Loucy (cell line): ENCODE data around the gene NOLC1.

Source experiments
- EZH2phosphoT487 ChIP-seq: fragments of 200-600 bp; IDR thresholded peaks from 2 replicates; pipeline ENCODE4 v1.6.1; 2018; ENCODE audit warnings: antibody characterized with exemption, mild to moderate bottlenecking, moderate library complexity, borderline replicate concordance
- TF ChIP-seq, protein P1 (sequence below): fragments of 200-600 bp; sonication (generic); conservative IDR thresholded peaks from 2 replicates; pipeline ENCODE4 v1.5.1; 2014; ENCODE audit warnings: mild to moderate bottlenecking, antibody characterized with exemption, low read length

- TF ChIP-seq, protein P1, sequence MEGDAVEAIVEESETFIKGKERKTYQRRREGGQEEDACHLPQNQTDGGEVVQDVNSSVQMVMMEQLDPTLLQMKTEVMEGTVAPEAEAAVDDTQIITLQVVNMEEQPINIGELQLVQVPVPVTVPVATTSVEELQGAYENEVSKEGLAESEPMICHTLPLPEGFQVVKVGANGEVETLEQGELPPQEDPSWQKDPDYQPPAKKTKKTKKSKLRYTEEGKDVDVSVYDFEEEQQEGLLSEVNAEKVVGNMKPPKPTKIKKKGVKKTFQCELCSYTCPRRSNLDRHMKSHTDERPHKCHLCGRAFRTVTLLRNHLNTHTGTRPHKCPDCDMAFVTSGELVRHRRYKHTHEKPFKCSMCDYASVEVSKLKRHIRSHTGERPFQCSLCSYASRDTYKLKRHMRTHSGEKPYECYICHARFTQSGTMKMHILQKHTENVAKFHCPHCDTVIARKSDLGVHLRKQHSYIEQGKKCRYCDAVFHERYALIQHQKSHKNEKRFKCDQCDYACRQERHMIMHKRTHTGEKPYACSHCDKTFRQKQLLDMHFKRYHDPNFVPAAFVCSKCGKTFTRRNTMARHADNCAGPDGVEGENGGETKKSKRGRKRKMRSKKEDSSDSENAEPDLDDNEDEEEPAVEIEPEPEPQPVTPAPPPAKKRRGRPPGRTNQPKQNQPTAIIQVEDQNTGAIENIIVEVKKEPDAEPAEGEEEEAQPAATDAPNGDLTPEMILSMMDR = no peak
- TF ChIP-seq EZH2phosphoT487 = no peak
Measured at GRCh38 chr10:102141583-102142107, 10.5 kb upstream of the NOLC1 start.
